Suprapubic skin (tissue), 3 donors: ENCODE measurements around the gene MRPS34.

Experiments used
- POLR2A ChIP-seq, 2 donors: fragments of 450-650 bp; IDR thresholded peaks; one replicate each; pipeline ENCODE4 v1.6.1; 2017; ENCODE audit warnings: antibody characterized with exemption in 2 of 2, mild to moderate bottlenecking in 2 of 2, moderate library complexity in 2 of 2
- TF ChIP-seq, protein P1 (sequence below), 2 donors: fragments of 200-600 bp in 1 of 2; fragments of 450-650 bp in 1 of 2; sonication (generic) in 1 of 2; IDR thresholded peaks; one replicate each; pipeline ENCODE4 v1.5.1; 2016 to 2019; ENCODE audit warnings: antibody characterized with exemption in 2 of 2, mild to moderate bottlenecking in 1 of 2, moderate library complexity in 1 of 2

DNA sequence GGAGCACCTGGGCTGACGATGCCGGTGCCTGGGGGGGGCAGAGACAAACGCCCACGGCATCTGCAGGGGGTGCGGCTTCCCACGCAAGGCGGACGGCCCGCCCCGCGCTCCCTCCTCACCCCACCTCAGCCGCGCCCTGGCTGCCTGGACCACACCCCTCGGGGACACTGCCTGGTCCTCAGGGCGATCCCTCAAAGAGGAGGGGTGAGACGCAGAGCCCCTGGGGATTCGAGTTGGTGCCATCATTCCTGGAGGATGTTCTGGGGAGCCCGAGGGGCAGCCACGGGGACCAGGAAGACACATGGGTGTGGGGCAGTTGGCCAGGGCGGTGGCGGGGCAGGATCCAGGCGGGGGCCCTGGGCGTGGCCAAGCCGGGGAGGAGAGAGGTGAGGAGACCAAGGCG is 16.7 kb upstream of the MRPS34 start:
- TF ChIP-seq, protein P1, sequence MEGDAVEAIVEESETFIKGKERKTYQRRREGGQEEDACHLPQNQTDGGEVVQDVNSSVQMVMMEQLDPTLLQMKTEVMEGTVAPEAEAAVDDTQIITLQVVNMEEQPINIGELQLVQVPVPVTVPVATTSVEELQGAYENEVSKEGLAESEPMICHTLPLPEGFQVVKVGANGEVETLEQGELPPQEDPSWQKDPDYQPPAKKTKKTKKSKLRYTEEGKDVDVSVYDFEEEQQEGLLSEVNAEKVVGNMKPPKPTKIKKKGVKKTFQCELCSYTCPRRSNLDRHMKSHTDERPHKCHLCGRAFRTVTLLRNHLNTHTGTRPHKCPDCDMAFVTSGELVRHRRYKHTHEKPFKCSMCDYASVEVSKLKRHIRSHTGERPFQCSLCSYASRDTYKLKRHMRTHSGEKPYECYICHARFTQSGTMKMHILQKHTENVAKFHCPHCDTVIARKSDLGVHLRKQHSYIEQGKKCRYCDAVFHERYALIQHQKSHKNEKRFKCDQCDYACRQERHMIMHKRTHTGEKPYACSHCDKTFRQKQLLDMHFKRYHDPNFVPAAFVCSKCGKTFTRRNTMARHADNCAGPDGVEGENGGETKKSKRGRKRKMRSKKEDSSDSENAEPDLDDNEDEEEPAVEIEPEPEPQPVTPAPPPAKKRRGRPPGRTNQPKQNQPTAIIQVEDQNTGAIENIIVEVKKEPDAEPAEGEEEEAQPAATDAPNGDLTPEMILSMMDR (IDR thresholded peaks at IDR 0.05): no peak
- TF ChIP-seq POLR2A (IDR thresholded peaks at IDR 0.05): no peak
